Tibial artery (tissue), 4 donors: ENCODE data around the gene HHAT.

Experiments used
- DNase-seq, 2 donors: peaks; one replicate each; pipeline ENCODE4 v3.0.0-alpha.2; 2019
- H3K27ac ChIP-seq, 2 donors: fragments of 200-600 bp; sonication (generic) in 1 of 2; 1 replicate in 1 of 2; 2 replicates in 1 of 2; pipeline ENCODE4 v1.5.1; 2018 to 2019; ENCODE audit warnings: mild to moderate bottlenecking in 1 of 2
- H3K27me3 ChIP-seq, 2 donors: fragments of 200-600 bp; sonication (generic) in 1 of 2; one replicate each; pipeline versions ENCODE4 v1.5.1 to v1.6.0; 2016 to 2019
- H3K36me3 ChIP-seq, 3 donors: fragments of 200-600 bp; sonication (generic) in 2 of 3; one replicate each; pipeline ENCODE4 v1.5.1; 2016 to 2019; ENCODE audit warnings: mild to moderate bottlenecking in 2 of 3
- H3K4me1 ChIP-seq, 4 donors: fragments of 200-600 bp; sonication (generic) in 2 of 4; 1 replicate in 3 of 4; 2 replicates in 1 of 4; pipeline ENCODE4 v1.5.1; 2016 to 2019
- H3K4me3 ChIP-seq, 2 donors: fragments of 200-600 bp; sonication (generic) in 1 of 2; 1 replicate in 1 of 2; 2 replicates in 1 of 2; pipeline ENCODE4 v1.5.1; 2018 to 2019; ENCODE audit warnings: mild to moderate bottlenecking in 2 of 2
- H3K9me3 ChIP-seq, 3 donors: fragments of 200-600 bp; sonication (generic) in 1 of 3; one replicate each; pipeline ENCODE4 v1.5.1; 2016 to 2019
- intact Hi-C: fragments of 100-400 bp; cut with DNase I; formaldehyde crosslinking; loops from one replicate; pipeline ENCODE4 v1.15.0; 2023; ENCODE audit warnings: low total_unique reads
- TF ChIP-seq, protein P1 (sequence below), 2 experiments: fragments of 200-600 bp in 1 of 2; fragments of 450-650 bp in 1 of 2; IDR thresholded peaks; one replicate each; pipeline ENCODE4 v1.5.1; 2017 to 2019; ENCODE audit warnings: antibody characterized with exemption in 2 of 2, mild to moderate bottlenecking in 1 of 2, moderate library complexity in 1 of 2

HHAT gene

GRCh38 chr1:210571356-210572284, 242.9 kb downstream of the HHAT start:
- Histone ChIP-seq H3K36me3 (no peaks in the 10 kb centered on the region), H3K4me3 (no peak overlapping the region), H3K27me3 (no peaks in the 10 kb centered on the region), H3K4me1 (no peaks in the 10 kb centered on the region), H3K27ac (no peak overlapping the region), H3K9me3 (peaks cover 0 to 3% (median 0%) of the 10 kb centered on the region in 3 donors)
- intact Hi-C loops = no loop called here
- TF ChIP-seq, protein P1, sequence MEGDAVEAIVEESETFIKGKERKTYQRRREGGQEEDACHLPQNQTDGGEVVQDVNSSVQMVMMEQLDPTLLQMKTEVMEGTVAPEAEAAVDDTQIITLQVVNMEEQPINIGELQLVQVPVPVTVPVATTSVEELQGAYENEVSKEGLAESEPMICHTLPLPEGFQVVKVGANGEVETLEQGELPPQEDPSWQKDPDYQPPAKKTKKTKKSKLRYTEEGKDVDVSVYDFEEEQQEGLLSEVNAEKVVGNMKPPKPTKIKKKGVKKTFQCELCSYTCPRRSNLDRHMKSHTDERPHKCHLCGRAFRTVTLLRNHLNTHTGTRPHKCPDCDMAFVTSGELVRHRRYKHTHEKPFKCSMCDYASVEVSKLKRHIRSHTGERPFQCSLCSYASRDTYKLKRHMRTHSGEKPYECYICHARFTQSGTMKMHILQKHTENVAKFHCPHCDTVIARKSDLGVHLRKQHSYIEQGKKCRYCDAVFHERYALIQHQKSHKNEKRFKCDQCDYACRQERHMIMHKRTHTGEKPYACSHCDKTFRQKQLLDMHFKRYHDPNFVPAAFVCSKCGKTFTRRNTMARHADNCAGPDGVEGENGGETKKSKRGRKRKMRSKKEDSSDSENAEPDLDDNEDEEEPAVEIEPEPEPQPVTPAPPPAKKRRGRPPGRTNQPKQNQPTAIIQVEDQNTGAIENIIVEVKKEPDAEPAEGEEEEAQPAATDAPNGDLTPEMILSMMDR (IDR thresholded peaks at IDR 0.05) = no peak
- DNase-seq = no peak

GRCh38 chr1:210573141-210573540, 244.4 kb downstream of the HHAT start:
- Histone ChIP-seq H3K36me3 (no peaks in the 10 kb centered on the region), H3K9me3 (peaks cover 0 to 3% (median 0%) of the 10 kb centered on the region in 3 donors), H3K4me1 (no peaks in the 10 kb centered on the region), H3K27ac (no peak overlapping the region), H3K4me3 (no peak overlapping the region), H3K27me3 (no peaks in the 10 kb centered on the region)
- intact Hi-C loops = no loop called here
- TF ChIP-seq, protein P1 (IDR thresholded peaks at IDR 0.05) = no peak
- no peak for DNase-seq

DNA sequence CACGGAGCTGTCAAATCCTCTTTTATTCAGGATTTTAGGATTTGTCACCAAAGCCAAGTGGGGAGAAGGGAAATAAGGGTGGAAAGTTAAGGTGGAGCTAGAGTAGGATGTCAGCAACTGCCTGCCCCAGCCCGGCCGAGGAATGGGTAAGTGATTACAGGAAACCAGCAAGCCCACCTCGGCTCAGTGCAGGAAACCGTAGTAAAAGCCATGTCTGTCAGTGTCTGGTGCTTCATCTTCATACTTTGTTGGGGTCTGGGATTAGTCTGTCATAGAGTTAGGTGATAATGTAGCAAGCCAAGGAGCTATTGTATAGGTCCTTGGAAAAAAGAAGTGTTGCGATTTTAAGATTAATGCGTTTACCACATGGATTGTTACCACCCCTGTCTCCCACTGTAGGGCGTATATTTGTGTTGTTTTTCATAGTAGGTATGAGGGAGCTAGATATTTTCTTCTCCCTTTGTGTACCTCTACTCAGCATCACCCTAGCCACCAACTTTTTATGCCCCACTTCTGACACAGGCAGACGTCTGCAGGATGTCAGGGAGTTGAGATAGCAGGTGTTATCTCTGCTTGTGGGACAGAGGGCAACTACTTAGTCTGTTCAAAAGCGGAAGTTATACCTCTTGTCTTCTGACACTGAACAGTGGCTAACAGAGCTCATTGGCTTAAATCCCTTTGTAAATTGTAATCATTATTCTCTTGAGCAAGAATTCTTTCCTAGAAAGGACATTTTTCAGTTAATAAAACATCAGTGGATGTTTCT, 253.7 kb downstream of the HHAT start:
- intact Hi-C loops = loop anchor here (5.0 kb wide), 1 partner anchor 555 kb away; no protein-coding TSS in a partner anchor
- no peaks in the 10 kb centered on the region for H3K36me3 ChIP-seq

DNA sequence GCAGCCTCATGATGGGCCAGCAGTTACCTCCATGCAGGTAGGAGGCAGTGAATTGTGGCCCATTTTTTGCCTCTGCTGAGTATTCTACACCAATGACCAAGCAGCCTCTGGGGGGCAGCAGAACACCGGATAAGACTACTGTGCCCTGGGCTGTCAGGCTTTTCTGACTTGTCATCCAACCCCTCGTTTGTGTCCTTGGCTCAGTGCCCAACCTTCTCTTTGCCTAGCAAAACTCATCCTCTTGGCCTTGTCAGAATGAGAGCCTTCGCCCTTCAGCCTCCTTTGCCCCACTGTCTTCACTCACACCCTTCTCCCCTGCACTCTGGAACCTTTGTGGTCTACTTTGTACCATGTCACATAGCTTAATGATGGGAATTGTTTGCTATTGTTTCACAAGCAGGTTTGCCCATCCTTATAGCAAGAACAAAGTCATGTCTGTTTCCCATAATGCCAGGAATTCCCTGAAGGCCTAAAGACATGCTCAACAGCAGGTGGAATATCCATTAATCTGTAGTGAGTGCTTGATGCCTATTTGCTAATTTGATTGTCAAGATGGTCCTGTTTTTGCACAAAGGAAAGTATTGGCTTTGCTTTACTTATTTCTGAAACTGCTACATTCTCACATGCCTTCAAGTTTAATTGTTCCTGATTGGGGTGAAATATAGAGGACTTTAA, 255.9 kb downstream of the HHAT start:
- H3K27ac ChIP-seq = no peak overlapping the region
- TF ChIP-seq, protein P1 (IDR thresholded peaks at IDR 0.05) = peak; percentile 45 to 56
- H3K4me1 ChIP-seq = no peaks in the 10 kb centered on the region
- no peak overlapping the region for H3K4me3 ChIP-seq
- no peaks in the 10 kb centered on the region for H3K36me3 ChIP-seq
- H3K9me3 ChIP-seq = no peaks in the 10 kb centered on the region
- H3K27me3 ChIP-seq = no peaks in the 10 kb centered on the region
- peak; percentile 67 to 78 for DNase-seq
- intact Hi-C loops = loop anchor here (5.0 kb wide), 1 partner anchor 553 kb away; no protein-coding TSS in a partner anchor

More for the DNA sequence above, 253.7 kb downstream of the HHAT start:
- no peak overlapping the region for H3K27ac ChIP-seq
- no peak for DNase-seq
- H3K4me1 ChIP-seq = no peaks in the 10 kb centered on the region
- no peaks in the 10 kb centered on the region for H3K9me3 ChIP-seq
- H3K4me3 ChIP-seq = no peak overlapping the region
- no peaks in the 10 kb centered on the region for H3K27me3 ChIP-seq
- TF ChIP-seq, protein P1 (IDR thresholded peaks at IDR 0.05) = no peak

DNA sequence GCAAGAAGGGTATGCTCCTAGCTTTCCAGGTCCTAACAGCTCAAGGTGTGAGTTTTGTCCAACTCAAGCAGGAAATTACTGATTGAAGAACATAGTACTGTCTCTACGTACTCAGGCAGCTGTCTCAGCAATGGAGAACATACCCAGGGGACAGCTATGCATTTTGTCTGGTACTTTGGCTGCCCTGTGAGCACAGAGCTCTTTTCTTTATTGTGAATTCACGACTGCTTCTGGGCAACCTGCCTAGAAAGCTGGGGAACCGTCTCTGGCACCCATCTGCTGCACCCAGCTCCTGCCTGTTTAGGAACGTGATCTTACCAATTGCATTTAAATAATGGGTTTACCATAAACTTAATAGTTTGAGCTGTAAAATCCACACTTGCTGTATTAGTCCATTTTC, 258.1 kb downstream of the HHAT start:
- H3K4me3 ChIP-seq = no peak overlapping the region
- H3K27ac ChIP-seq = no peak overlapping the region
- H3K9me3 ChIP-seq = no peaks in the 10 kb centered on the region
- H3K27me3 ChIP-seq = no peaks in the 10 kb centered on the region
- H3K4me1 ChIP-seq = no peaks in the 10 kb centered on the region
- no peak for DNase-seq
- no peaks in the 10 kb centered on the region for H3K36me3 ChIP-seq
- intact Hi-C loops = no loop called here
- TF ChIP-seq, protein P1 (IDR thresholded peaks at IDR 0.05) = no peak
